ENCODE measurements around the gene HASPIN. TPM values are rescaled to one million over a fixed set of nuclear protein-coding genes. Genes with fewer than 3 reads are reported as not detected.

Gene HASPIN
- polyA plus RNA-seq, 1 donor (not counting 4 experiments of a cell fraction or from before 2014, with no cell fraction given): 3.5 TPM

DNA sequence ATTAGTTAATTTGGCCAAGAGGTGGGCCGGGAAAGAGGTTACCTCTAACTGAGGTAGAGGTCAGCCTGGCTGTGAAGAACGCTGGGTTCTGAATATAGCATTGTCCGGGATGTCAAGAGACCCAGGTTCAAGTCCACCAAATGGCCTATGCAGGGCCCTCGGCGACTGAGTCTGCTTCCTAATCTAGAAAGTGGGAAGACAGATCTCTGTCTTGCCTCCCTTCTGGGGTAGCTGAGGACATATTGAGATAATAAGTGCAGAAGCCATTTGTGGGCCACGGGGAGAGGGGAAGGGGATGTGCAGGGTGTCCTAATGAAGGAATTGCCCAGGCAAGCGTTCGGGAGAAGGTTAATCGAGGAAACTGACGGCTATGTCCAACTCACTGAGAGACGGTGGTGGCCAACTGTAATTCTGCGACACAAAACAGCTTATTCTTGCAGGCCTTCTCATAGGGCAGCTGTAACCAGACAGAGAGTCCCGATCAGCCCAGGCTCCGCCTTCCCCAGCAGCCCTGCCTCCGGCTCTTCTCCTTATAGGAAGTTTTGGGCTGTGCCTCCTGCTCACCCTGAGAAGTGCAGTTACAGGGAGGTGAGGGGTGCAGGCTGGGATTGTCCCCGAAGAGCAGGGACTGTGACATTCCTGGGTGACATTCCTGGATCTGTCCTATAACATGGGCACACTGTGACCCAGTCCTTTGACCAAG, 15.9 kb downstream of the HASPIN start:
- H3K36me3 ChIP-seq (ENCODE audit: control insufficient read depth in 2 of 2, extremely low read depth in 1 of 2, insufficient read depth in 2 of 2, low read length in 2 of 2): no peaks in the 10 kb centered on the region
- no peaks in the 10 kb centered on the region for H3K27me3 ChIP-seq (ENCODE audit: control insufficient read depth, extremely low read depth, insufficient read depth, low read length)
- FAIRE-seq: no peak
- H4K20me1 ChIP-seq (ENCODE audit: control insufficient read depth, extremely low read depth, insufficient read depth, low read length): no peaks in the 10 kb centered on the region
- TF ChIP-seq CTCF (optimal IDR thresholded peaks at IDR 0.05 in 1 of 3, IDR thresholded peaks at IDR 0.05 in 1 of 3, conservative IDR thresholded peaks at IDR 0.05 in 1 of 3; ENCODE audit: extremely low read depth in 1 of 3, insufficient read depth in 2 of 3, low read length in 3 of 3) (no peak), EZH2 (IDR thresholded peaks at IDR 0.05; ENCODE audit: low read length) (no peak)
- dilution Hi-C loops (cut with MboI; ENCODE audit: extremely low pct_ligation_motif_present, low sequenced_read_pairs): no loop called here
- no peak overlapping the region for H3K4me3 ChIP-seq (ENCODE audit: control insufficient read depth in 2 of 3, extremely low read depth in 1 of 3, insufficient read depth in 2 of 3, low read depth in 1 of 3, low read length in 3 of 3)
- H2AFZ ChIP-seq (ENCODE audit: control insufficient read depth, low read length): no peak overlapping the region
- no peak overlapping the region for H3K9ac ChIP-seq (ENCODE audit: control insufficient read depth, extremely low read depth, insufficient read depth, low read length)
- H3K4me2 ChIP-seq (ENCODE audit: control insufficient read depth, extremely low read depth, insufficient read depth, low read depth, low read length): no peak overlapping the region
- H3K9me1 ChIP-seq (ENCODE audit: control insufficient read depth, extremely low read depth, insufficient read depth, low read length): no peaks in the 10 kb centered on the region
- H3K79me2 ChIP-seq (ENCODE audit: control insufficient read depth, insufficient read depth, low read length): no peaks in the 10 kb centered on the region
- peaks cover 13% of the 10 kb centered on the region for H3K4me1 ChIP-seq (ENCODE audit: control insufficient read depth, extremely low read depth, insufficient read depth, low read length)
- no peaks in the 10 kb centered on the region for H3K9me3 ChIP-seq (ENCODE audit: control insufficient read depth, low read depth, low read length)
- no peak overlapping the region for H3K27ac ChIP-seq (ENCODE audit: control insufficient read depth, insufficient read depth, low read length)
- DNase-seq (ENCODE audit: low read depth, low spot score): no peak

DNA sequence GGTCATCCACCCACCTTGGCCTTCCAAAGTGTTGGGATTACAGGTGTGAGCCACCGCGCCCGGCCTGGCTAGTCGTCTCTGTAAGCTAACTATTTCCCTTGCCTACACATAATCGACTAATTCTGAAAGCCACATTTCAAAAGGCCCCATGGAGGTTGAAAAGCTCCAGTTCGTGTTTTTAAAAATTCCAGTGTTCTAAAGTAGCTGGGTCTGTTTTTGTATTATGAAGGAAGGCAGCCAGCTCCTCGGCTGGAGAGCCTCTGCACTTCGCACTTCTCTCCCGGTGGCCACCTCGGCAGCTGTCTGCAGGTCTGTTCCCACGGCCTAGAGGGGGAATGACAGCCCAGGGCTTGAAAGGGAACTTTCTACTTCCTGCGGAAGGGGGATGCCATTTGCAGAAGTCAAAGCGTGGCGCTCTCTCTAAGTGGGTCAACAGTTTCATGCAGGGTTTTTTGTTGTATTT, 16.9 kb downstream of the HASPIN start:
- no peak overlapping the region for H3K4me3 ChIP-seq (ENCODE audit: control insufficient read depth in 2 of 3, extremely low read depth in 1 of 3, insufficient read depth in 2 of 3, low read depth in 1 of 3, low read length in 3 of 3)
- no peaks in the 10 kb centered on the region for H3K36me3 ChIP-seq (ENCODE audit: control insufficient read depth in 2 of 2, extremely low read depth in 1 of 2, insufficient read depth in 2 of 2, low read length in 2 of 2)
- FAIRE-seq (no peak), DNase-seq (ENCODE audit: low read depth, low spot score) (no peak)
- H3K27ac ChIP-seq (ENCODE audit: control insufficient read depth, insufficient read depth, low read length): no peak overlapping the region
- H3K79me2 ChIP-seq (ENCODE audit: control insufficient read depth, insufficient read depth, low read length): no peaks in the 10 kb centered on the region
- H3K4me2 ChIP-seq (ENCODE audit: control insufficient read depth, extremely low read depth, insufficient read depth, low read depth, low read length): no peak overlapping the region
- no peak for TF ChIP-seq EZH2 (IDR thresholded peaks at IDR 0.05; ENCODE audit: low read length)
- no peak for TF ChIP-seq CTCF (optimal IDR thresholded peaks at IDR 0.05 in 1 of 3, IDR thresholded peaks at IDR 0.05 in 1 of 3, conservative IDR thresholded peaks at IDR 0.05 in 1 of 3; ENCODE audit: extremely low read depth in 1 of 3, insufficient read depth in 2 of 3, low read length in 3 of 3)
- H2AFZ ChIP-seq (ENCODE audit: control insufficient read depth, low read length): no peak overlapping the region
- no peaks in the 10 kb centered on the region for H3K9me1 ChIP-seq (ENCODE audit: control insufficient read depth, extremely low read depth, insufficient read depth, low read length)
- no peaks in the 10 kb centered on the region for H3K27me3 ChIP-seq (ENCODE audit: control insufficient read depth, extremely low read depth, insufficient read depth, low read length)
- H3K9me3 ChIP-seq (ENCODE audit: control insufficient read depth, low read depth, low read length): no peaks in the 10 kb centered on the region
- dilution Hi-C loops (cut with MboI; ENCODE audit: extremely low pct_ligation_motif_present, low sequenced_read_pairs): no loop called here
- H4K20me1 ChIP-seq (ENCODE audit: control insufficient read depth, extremely low read depth, insufficient read depth, low read length): no peaks in the 10 kb centered on the region
- no peak overlapping the region for H3K9ac ChIP-seq (ENCODE audit: control insufficient read depth, extremely low read depth, insufficient read depth, low read length)
- H3K4me1 ChIP-seq (ENCODE audit: control insufficient read depth, extremely low read depth, insufficient read depth, low read length): peaks cover 13% of the 10 kb centered on the region
